Uterus (tissue), 2 donors: ENCODE results near the gene FNTB.

Experiments
- POLR2A ChIP-seq, 2 donors: fragments of 450-650 bp; IDR thresholded peaks; one replicate each; pipeline ENCODE4 v1.6.1; 2016; ENCODE audit warnings: antibody characterized with exemption in 2 of 2, mild to moderate bottlenecking in 1 of 2, moderate library complexity in 1 of 2
- TF ChIP-seq, protein P1 (sequence below), 4 experiments: fragments of 200-600 bp in 2 of 4; fragments of 450-650 bp in 2 of 4; sonication (generic) in 2 of 4; IDR thresholded peaks; one replicate each; pipeline ENCODE4 v1.5.1; 2016 to 2019; ENCODE audit warnings: antibody characterized with exemption in 4 of 4, mild to moderate bottlenecking in 2 of 4, moderate library complexity in 1 of 4

DNA sequence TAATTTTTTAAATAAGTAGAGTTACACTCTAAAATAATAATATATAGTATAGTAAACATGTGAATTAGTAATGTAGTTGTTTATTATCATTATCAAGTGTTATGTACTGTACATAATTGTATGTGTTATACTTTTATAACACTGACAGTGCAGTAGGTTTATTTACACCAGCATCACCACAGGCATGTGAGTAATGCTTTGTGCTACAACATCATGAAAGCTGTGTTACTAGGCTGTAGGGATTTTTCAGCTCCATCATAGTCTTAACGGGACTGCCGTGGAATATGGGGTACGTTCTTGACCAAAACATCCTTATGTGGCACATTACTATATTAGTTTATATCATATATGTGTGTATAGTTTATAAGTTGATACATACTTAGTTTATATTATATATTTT, 8.6 kb downstream of the FNTB start:
- TF ChIP-seq, protein P1, sequence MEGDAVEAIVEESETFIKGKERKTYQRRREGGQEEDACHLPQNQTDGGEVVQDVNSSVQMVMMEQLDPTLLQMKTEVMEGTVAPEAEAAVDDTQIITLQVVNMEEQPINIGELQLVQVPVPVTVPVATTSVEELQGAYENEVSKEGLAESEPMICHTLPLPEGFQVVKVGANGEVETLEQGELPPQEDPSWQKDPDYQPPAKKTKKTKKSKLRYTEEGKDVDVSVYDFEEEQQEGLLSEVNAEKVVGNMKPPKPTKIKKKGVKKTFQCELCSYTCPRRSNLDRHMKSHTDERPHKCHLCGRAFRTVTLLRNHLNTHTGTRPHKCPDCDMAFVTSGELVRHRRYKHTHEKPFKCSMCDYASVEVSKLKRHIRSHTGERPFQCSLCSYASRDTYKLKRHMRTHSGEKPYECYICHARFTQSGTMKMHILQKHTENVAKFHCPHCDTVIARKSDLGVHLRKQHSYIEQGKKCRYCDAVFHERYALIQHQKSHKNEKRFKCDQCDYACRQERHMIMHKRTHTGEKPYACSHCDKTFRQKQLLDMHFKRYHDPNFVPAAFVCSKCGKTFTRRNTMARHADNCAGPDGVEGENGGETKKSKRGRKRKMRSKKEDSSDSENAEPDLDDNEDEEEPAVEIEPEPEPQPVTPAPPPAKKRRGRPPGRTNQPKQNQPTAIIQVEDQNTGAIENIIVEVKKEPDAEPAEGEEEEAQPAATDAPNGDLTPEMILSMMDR (IDR thresholded peaks at IDR 0.05) = no peak
- no peak for TF ChIP-seq POLR2A (IDR thresholded peaks at IDR 0.05)
